Measurements from ENCODE around the gene AMPD3. TPM values are rescaled to one million over a fixed set of nuclear protein-coding genes. Genes with fewer than 3 reads are reported as not detected.

Gene AMPD3
- polyA plus RNA-seq, 1 donor from 2014 or later, result not detected

DNA sequence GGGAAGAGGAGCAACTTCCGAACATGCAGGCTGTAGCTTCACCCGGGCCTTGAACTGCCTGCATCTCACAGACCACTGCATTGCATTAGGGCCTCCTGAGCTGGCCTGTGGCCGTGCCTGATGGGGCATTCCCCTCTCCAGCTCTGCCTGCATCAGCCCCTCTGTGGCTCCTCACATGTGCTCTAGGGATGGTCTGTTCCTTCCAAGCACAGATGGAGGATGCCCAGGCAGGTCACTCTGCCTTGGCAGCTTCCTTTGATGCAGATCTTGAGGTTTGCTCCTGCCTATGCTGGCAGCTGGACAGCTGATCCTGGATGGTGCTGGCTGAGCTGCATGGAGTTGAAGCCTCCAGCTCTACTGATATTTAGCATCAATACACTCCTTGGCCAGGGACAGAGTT is 28.5 kb downstream of the AMPD3 start:
- Histone ChIP-seq H3F3A (ENCODE audit: insufficient read depth, low read length, poor library complexity, severe bottlenecking) (no peaks in the 10 kb centered on the region), H3K9me2 (ENCODE audit: insufficient read depth, low read length) (no peaks in the 10 kb centered on the region), H3K27me3 (ENCODE audit: insufficient read depth, low read depth, low read length) (no peaks in the 10 kb centered on the region), H3K4me3 (ENCODE audit: low read length) (no peak overlapping the region), H3K9me3 (ENCODE audit: low read length) (no peaks in the 10 kb centered on the region), H2AFZ (ENCODE audit: low read depth, low read length) (no peak overlapping the region), H3K4me2 (ENCODE audit: low read length) (no peak overlapping the region), H4K20me1 (ENCODE audit: insufficient read depth) (no peaks in the 10 kb centered on the region), H3K27ac (ENCODE audit: low read length) (no peak overlapping the region), H3K36me3 (ENCODE audit: insufficient read depth, low read length) (no peaks in the 10 kb centered on the region), H3K79me2 (replicated peaks; ENCODE audit: insufficient read depth, low read length) (no peaks in the 10 kb centered on the region), H3K9ac (ENCODE audit: low read length) (no peak overlapping the region)
- TF ChIP-seq TAF1 (IDR thresholded peaks at IDR 0.05; ENCODE audit: low read depth), result no peak
- TF ChIP-seq EZH2 (IDR thresholded peaks at IDR 0.05; ENCODE audit: borderline replicate concordance, insufficient read depth, low read length, poor library complexity, severe bottlenecking), result no peak
- no peak for TF ChIP-seq EP300 (conservative IDR thresholded peaks at IDR 0.05; ENCODE audit: poor library complexity, severe bottlenecking)
- no peak for TF ChIP-seq MXI1 (conservative IDR thresholded peaks at IDR 0.05; ENCODE audit: poor library complexity, severe bottlenecking)
- TF ChIP-seq, protein P1, sequence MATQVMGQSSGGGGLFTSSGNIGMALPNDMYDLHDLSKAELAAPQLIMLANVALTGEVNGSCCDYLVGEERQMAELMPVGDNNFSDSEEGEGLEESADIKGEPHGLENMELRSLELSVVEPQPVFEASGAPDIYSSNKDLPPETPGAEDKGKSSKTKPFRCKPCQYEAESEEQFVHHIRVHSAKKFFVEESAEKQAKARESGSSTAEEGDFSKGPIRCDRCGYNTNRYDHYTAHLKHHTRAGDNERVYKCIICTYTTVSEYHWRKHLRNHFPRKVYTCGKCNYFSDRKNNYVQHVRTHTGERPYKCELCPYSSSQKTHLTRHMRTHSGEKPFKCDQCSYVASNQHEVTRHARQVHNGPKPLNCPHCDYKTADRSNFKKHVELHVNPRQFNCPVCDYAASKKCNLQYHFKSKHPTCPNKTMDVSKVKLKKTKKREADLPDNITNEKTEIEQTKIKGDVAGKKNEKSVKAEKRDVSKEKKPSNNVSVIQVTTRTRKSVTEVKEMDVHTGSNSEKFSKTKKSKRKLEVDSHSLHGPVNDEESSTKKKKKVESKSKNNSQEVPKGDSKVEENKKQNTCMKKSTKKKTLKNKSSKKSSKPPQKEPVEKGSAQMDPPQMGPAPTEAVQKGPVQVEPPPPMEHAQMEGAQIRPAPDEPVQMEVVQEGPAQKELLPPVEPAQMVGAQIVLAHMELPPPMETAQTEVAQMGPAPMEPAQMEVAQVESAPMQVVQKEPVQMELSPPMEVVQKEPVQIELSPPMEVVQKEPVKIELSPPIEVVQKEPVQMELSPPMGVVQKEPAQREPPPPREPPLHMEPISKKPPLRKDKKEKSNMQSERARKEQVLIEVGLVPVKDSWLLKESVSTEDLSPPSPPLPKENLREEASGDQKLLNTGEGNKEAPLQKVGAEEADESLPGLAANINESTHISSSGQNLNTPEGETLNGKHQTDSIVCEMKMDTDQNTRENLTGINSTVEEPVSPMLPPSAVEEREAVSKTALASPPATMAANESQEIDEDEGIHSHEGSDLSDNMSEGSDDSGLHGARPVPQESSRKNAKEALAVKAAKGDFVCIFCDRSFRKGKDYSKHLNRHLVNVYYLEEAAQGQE (IDR thresholded peaks at IDR 0.05; ENCODE audit: borderline replicate concordance), result no peak
- no peak for TF ChIP-seq SMC3 (conservative IDR thresholded peaks at IDR 0.05; ENCODE audit: poor library complexity)
- TF ChIP-seq CTCF (IDR thresholded peaks at IDR 0.05; ENCODE audit: poor library complexity, severe bottlenecking), result no peak
- no peak for TF ChIP-seq RAD21 (conservative IDR thresholded peaks at IDR 0.05)
- no peak for TF ChIP-seq POLR2AphosphoS5 (IDR thresholded peaks at IDR 0.05)

GRCh38 chr11:10484461-10485180 is 29.6 kb downstream of the AMPD3 start:
- Histone ChIP-seq H3F3A (ENCODE audit: insufficient read depth, low read length, poor library complexity, severe bottlenecking) (no peaks in the 10 kb centered on the region), H3K9me3 (ENCODE audit: low read length) (no peaks in the 10 kb centered on the region), H3K4me2 (ENCODE audit: low read length) (no peak overlapping the region), H3K27me3 (ENCODE audit: insufficient read depth, low read depth, low read length) (no peaks in the 10 kb centered on the region), H3K9ac (ENCODE audit: low read length) (no peak overlapping the region), H3K9me2 (ENCODE audit: insufficient read depth, low read length) (no peaks in the 10 kb centered on the region), H3K4me3 (ENCODE audit: low read length) (no peak overlapping the region), H3K27ac (ENCODE audit: low read length) (no peak overlapping the region), H2AFZ (ENCODE audit: low read depth, low read length) (no peak overlapping the region), H3K79me2 (replicated peaks; ENCODE audit: insufficient read depth, low read length) (no peaks in the 10 kb centered on the region), H3K36me3 (ENCODE audit: insufficient read depth, low read length) (no peaks in the 10 kb centered on the region), H4K20me1 (ENCODE audit: insufficient read depth) (no peaks in the 10 kb centered on the region)
- no peak for TF ChIP-seq POLR2AphosphoS5 (IDR thresholded peaks at IDR 0.05)
- TF ChIP-seq SMC3 (conservative IDR thresholded peaks at IDR 0.05; ENCODE audit: poor library complexity), result no peak
- TF ChIP-seq TAF1 (IDR thresholded peaks at IDR 0.05; ENCODE audit: low read depth), result no peak
- TF ChIP-seq RAD21 (conservative IDR thresholded peaks at IDR 0.05), result no peak
- TF ChIP-seq, protein P1 (IDR thresholded peaks at IDR 0.05; ENCODE audit: borderline replicate concordance), result no peak
- TF ChIP-seq EP300 (conservative IDR thresholded peaks at IDR 0.05; ENCODE audit: poor library complexity, severe bottlenecking), result no peak
- TF ChIP-seq MXI1 (conservative IDR thresholded peaks at IDR 0.05; ENCODE audit: poor library complexity, severe bottlenecking), result no peak
- no peak for TF ChIP-seq CTCF (IDR thresholded peaks at IDR 0.05; ENCODE audit: poor library complexity, severe bottlenecking)
- no peak for TF ChIP-seq EZH2 (IDR thresholded peaks at IDR 0.05; ENCODE audit: borderline replicate concordance, insufficient read depth, low read length, poor library complexity, severe bottlenecking)

All from neural cell (in vitro differentiated cells).